ENCODE data around the gene BRPF1.
A peak's percentile ranks its signal among the peaks of the same experiment; 100 is the strongest.
"Not testable (repeated sequence)": the region's sequence is repeated elsewhere in the genome, so short reads cannot be mapped to it uniquely, and the experiment has no call there.

Gene BRPF1

DNA sequence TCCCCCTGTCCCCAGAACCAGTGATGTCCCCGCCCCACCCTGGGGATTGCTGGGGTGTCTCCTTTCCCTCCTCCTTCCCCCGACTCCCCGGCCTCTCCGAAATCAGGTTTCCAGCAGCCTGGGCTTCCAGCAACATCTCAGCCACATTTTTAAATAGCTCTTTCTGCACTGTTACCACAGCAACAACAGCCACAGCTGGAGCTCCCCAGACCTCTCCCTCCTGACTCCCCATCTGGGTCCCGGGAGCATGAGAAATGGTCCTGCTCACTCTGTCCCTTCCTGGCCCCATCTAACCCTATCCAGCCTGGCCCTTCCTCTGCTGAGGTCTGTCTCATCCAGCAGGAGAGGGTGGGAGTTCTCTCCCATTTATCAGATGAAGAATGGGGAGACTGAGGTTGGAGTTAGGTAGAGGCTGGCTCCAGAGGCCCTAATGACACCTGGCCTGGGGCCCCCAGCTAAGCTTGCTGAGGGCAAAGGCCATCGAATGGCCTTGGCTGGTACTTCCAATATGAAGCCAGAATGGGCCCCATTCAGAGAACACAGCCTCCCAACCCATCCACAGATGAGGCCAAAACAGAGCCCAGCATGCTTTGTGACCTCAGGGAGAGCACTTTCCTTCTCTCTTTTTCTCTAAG is 36.7 kb downstream of the BRPF1 start:
- DNase-seq, result peak in 2 of 56 donors; percentile 8 to 13

DNA sequence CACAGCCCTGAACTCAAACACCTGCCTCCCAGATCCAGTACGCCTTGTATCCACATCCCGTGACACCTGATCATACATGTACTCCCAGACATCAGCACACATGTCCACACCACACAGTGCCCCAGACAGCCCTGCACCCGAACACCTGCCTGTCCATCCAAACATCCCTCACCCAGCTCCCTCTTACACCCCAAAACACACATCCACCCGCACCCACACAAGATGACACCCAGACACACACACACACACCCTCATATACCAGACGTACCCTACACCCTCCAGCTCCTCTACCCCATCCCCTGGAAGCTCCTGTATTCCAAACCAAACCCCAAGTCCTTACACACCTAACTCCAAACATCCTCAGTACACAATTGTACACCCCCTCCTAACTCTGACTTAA is 37.5 kb downstream of the BRPF1 start:
- DNase-seq, result peak in 2 of 56 donors; percentile 11 to 45

DNA sequence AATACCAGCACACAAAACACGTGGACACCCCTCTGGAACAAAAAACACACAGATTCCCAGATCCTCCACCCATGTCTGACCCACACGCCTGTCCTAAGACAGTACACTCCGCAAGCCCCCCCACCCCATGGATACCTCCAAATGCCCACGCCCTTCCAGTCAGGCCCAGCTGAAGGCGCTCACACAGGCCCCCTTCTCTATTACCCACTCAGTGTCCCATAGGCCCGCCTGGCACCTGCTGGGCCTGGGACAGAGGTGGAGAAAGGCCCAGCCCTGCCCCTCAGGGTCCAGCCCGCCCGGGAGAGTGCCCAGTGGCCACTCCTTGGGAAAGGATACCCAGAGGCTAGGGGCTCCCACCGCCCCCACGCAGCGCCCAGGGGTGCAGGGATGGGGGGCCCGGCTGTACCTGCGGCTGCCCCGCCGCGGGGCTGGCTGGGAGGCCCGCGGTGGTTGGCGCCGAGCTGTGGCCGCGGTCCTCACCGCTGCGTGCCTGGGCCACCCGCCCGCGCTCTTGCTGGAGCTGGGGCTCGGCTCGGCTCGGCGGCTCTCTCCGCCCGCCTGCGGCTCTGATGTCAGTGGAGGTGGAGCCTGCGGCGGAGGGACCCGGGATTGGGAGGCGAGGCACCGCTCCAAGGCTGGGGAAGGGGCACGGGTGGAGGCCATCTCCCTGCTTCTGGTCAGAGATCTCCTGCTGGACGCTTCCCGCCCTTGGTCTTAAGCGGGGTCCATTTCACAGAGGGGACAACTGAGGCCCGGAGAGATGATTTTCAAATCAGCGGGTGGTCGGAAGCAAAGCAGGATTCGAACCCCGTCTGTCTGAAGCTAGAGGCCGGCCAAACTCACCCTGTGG is 38.1 kb downstream of the BRPF1 start, which contains the start of gene CAMK1:
Gene CAMK1, minus strand, starts transcription at position 522 of the 850 bp plus-strand sequence. CDS start 2,198 bp downstream, outside the sequence.
- peak in 52 of 56 donors; percentile 21 to 87 (median 59) for DNase-seq

DNA sequence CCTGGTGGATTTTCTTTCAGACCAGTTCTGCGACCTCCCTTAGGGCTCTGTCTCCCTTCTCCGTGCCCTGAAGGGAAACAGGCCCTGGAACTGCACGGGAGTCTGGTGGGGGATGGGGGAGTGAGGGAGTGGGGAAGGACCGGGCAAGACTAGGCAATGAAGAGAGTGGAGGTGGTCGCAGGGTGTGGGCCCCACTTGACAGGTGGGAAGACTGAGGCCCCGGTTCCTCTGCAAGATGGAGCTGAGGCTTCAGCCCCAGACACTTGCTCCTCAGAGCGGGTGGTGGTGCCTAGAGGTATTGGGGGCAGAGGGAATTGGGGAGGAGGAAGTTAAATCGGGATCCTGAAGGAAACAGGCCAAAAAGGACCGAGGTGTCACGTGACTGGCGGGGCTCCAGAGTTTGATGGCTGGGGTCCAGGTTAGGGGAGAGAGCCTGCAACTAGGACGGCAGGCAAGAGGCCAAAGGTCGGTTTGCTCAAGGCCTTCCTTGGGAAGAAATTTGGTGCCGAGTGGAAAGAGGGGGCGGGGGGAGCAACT is 38.8 kb downstream of the BRPF1 start:
- DNase-seq, result peak in 48 of 56 donors; percentile 17 to 85 (median 50)

DNA sequence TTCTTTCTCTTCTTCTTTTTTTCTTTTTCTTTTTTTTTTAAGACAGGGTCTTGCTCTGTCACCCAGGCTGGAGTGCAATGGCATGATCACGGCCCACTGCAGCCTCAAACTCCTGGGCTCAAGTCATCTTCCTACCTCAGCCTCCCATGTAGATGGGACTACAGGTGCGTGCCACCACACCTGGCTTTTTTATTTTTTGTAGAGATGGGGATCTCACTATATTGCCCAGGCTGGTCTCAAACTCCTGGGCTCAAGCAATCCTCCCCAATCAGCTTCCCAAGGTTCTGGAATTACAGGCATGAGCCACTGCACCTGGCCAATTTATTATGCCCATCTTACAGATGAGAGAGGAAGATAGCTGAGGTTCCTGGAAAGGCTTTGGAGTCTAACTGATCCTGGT is 39.5 kb downstream of the BRPF1 start:
- not testable (repeated sequence) for DNase-seq

DNA sequence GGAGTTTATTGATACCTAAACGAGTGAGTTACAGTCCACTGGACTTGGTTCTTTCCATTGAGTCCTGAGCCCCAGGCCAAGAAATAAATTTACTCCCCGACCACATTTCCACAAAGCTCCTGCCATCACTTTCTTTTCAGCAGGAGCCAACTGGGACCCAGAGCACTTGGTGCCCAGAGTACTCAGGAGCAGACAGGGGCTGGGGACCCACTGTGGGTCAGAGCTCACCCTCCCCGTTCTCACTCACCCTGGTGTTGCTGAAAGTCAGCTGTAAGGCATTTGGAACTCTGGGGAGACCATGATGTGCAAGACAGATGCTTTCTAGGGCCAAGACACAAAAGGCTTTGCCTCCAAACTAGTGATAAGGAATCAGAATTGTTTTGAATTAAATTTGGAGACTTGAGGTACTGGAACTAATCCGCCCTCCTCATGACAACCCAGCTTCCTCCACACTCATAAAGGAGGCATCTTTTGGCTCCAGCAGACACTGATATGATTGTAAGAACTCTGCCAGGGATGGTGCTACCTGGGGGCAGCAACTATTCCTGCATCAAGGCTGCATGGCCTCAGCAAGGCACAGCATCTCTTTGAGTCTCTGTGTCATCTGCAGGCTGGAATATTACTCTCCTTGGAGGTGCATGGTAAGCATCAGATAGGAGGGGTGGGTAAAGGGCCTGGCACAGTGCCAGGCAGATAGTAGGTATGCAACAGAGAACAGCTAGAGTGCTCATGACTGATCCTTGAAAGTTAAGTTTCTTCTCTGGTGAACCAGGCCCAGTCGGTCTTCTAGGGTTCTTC is 45.6 kb downstream of the BRPF1 start:
- peak in 5 of 56 donors; percentile 18 to 41 (median 36) for DNase-seq

DNA sequence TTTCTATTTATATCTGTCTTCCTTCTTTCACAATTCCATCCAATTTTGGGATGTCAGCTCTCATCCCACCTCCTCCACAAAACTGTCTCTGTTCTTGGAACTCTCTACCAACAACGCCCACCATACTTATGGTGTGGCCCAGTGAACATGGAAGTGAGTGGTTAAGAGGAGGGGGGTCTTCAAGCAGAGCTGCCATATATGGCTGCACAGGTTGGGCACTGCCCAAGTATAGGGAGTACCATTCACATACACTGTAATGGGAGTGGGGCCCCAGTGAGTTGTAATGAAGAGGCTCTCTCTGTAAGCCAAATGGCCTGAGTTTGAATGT is 46.1 kb downstream of the BRPF1 start:
- no peak for DNase-seq

DNA sequence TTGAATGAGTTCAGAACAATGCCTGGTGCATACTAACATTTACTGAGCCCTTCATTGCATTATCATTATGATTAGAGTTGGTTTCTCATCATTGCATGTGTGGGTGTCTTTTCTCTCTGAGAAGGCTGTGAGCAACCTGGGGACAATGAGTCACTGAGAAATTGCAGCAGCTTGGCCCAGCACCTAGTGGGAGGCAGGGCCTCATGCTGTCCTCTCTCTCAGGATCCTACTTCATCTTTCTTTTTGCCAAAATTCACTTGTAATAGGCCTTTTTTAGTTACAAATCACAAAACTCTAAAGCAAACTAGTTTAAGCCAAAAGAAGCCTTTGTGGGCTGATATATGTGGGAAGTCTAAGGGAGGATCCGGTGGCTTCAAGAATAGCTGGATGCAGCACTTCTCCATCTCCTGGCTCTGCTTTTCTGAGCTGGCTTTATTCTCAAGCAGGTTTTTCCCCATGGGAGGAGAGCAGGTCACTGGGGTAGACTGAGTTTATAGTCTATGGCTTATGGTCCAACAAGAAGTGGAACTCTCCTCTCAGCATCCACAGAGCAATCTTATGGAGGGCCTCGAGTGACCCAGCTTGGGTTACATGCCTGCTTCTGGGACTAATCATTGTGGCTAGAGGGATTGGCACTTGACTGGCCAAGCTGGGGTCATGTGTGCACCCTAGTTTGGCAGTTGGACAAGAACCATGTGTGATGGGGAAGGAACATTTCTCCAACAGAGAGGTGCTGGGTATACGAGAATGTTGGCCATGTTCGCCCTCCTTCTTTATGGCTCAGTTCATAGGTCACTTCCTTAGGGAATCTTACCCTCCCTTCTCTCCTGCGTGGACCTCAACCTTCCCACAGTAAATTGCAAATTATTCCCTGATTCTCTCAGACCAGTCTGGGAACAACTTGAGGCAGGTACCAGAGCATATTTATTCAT is 46.9 kb downstream of the BRPF1 start:
- DNase-seq, result peak in 19 of 56 donors; percentile 8 to 70 (median 30)

DNA sequence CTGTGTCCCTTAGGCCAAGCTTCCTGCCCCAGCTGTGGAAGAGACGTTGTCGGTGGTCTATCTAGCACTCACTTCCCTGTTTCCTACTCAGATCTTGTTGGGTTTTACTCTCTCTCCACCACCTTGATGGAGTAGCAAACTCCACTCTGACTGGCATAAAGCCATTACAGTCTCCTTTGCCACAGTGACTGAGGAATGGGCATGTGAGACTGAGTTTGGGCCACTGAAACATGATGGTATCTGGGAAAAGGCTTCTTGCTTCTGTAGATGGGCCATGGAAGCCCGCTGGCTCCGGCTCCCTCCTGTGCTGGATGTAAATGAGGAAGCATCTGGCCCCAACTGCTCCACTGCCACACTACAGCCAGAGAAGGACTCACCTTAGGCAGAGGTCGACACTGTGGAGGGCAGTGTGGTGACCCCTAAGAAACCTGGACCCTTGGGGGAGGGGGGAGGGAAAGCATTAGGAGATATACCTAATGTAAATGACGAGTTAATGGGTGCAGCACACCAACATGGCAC is 47.6 kb downstream of the BRPF1 start:
- no peak for DNase-seq

DNA sequence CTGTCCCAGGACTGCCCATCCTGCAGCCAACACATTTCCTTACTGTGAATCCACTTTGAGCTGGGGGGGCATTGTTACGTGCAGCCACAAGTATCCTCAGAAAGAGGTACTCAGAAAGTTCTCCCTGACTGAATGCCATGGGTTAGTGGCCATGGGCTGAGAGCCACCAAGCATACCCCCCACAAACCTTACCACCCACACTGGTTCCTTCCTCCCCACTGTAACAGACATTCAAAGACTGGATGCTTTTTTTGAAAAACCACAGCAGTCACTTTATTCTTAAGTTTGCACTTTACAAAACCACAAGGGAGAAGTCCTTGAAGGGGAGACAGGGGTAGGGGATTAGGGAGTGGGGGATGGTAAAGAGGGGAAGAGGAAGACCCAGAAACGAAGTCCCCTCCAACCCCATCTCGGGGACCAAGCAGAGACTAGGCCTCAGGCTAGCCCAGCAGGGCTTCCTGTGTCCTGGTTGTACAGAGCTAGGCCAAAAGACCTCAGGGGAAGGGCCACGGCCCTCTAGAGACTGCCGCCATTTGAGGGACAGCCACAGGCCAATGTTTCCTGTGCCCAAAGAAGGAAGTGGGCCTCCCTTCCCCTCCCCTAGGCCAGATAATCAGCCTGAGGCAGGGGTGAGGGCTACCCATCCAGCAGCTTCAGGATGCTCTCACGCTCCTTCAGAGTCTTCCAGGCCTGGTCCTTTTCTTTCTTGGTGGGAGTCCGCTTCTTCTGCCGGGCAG is 48.4 kb downstream of the BRPF1 start:
- DNase-seq, result peak in 3 of 56 donors; percentile 23 to 35 (median 24)

DNA sequence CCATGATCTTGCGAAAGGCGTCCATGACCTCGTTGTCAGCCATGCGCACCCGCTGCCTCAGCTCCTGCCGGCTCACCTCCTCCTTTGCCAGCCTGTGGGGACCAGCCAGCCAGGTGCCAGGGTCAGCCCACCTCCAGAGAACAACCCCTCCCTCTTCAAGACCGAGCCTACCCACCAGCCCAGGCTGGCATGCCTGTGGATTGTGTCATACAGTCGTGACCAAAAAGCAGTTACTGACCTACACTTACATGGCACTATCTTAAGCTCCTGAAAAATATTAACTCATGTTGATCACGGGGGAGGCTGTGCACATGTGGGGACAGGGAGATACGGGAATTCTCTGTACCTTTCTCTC is 48.9 kb downstream of the BRPF1 start:
- no peak for DNase-seq

DNA sequence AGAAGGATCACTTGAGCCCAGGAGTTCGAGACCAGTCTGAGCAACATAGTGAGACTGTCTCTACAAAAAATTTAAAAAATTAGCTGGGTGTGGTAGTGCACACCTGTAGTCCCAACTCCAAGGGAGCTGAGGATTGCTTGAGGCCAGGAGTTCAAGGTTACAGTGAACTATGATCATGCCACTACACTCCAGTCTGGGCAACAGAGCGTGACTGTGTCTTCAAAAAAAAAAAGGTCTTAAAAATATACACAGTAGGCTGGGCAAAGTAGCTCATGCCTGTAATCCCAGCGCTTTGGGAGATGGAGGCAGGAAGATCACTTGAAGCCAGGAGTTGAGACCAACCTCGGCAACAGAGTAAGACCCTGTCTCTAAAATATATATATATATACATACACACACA is 49.4 kb downstream of the BRPF1 start:
- DNase-seq, result no peak

DNA sequence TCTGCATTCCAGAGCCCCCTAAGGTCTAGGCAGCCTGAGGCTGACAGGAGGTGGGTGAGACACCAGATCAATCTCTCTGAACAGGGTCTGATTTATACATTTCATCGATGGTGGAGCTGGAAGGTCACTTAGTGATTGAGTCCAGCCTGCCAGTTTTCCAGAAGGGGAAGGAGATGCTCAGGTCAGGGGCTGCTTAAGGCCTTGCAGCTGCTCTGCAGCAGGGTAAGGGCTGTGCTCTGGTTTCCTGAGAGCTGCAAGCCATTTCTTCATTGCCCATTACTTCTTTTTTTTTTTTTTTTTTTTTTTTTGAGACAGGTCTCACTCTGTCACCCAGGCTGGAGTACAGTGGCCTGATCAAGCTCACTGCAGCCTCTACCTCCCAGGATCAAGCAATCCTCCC is 50.0 kb downstream of the BRPF1 start:
- no peak for DNase-seq

DNA sequence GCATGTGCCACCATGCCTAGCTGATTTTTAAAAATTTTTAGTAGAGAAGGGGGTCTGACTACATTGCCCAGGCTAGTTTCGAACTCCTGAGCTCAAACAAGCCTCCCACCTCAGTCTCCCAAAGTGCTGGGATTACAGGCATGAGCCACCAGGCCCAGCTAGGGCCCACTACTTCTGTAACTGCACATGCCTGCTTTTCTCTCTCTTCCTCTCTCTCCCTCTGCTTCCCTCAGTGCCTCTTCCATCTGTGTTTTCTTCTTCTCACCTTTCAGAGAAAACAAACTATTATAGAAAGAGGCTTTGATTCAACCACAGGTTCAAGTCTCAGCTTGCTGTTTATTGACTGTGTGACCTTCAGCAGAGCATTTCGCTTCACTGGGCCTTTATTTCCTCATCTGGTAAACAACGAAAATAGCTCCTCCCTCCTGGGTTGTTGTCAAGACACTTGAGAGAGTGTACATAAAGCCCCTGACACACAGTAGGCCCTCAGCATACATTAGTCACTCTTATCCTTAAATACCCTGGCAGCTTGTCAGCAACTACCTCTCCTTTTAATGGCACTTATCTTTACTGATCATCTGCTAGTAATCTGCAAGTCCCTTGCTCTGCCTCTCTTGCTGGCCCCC is 50.6 kb downstream of the BRPF1 start:
- no peak for DNase-seq

DNA sequence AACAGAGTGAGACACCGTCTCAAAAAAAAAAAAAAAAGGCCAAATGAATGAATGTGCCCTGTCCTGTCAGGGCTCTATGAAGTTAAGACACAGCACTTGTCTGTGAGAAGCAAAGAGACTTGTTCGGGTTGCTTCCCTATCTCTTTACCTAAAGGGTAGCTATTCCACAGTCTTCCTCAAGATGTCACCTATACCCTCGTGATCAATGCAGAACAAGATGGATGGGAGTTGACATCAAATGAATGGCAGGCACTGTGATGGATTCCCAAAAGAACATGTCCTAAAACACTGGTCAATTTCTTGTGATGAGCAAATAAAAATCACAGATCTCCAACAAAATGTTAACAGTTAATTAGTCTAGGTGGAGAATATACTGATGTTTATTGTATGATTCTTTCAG is 51.2 kb downstream of the BRPF1 start:
- DNase-seq, result no peak

DNA sequence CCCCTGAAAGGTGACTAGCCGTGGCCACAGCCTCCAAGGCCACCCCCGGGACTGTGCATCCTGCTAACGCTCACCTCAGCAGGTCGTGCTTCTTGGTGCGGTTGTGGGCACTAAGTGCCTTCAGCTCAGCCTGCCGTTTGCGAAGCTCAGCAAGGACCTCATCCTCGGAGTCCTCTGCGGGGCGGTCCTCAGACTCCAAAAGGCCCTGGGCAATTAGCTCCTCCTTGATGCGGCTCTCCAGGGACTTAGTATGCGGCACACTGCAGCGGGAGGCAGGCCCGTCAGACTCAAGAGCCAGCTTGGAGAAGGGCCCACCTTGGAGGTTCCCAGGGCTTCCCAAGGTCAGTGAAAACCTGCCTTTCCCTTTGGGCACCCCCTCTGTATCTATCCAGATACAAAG is 52.4 kb downstream of the BRPF1 start:
- peak in 17 of 56 donors; percentile 9 to 73 (median 42) for DNase-seq

DNA sequence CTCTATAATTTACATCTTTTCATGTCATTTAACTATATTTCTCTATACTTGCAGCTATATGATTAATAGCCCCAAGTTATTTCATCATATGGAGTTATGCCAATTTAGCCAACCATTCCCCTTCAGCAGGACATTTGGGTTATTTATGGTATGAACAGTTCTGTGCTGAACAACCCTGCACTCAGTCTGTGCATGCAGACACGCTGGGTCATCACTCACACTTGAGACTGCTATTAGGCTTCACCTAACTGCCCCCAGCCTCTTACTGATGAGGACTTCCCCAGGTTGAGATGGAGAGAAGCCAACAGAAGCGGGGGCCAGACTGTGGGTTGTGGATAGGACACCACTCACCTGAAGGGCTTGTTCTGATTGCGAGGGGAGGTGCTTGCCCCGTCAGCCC is 53.4 kb downstream of the BRPF1 start:
- no peak for DNase-seq

DNA sequence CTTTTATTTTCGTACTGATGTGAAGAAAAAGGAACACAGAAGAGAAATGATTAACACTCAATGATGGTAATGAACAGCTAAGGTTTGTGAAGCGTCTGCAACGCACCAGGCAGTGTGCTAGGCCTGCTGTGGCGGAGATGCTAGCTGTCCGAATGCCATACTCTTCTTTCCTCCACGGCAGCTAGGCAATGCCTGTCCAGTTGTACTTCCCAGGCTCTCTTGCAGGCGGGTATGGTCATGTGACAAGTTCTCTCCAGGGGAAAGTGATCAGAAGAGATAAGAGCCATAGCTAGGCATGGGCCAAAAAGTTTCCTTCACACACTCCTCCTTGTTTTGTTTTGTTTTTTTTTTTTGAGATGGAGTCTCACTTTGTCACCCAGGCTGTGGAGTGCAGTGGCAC is 54.1 kb downstream of the BRPF1 start:
- DNase-seq, result no peak

DNA sequence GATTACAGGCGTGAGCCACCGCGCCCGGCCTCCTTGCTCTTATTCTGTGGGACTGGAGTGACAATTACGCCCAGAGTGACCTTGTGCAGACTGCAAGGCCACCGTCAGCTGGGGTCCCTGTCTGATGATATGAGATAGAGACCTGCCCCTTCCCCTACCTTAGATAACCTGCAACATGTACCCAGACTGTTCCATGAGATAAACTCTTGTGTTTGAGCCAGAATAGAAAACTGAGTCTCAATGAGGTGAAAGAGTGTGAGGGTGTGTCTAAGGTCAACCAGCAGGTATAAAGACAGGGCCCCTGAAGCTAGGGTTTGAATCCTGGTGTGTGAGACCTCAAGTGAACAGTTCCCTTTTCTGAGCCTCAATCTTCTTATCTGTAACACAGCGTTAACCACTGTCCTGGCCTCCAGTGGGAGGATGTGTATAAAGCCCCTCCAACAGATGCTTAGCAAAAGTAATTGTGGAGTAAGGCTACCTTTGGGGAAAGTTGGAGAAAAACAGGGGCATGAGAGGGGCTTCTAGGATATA is 54.7 kb downstream of the BRPF1 start:
- DNase-seq, result no peak

Data from nucleus accumbens (tissue), 56 donors.